ENCODE data around the gene GOSR1. TPM values are rescaled to one million over a fixed set of nuclear protein-coding genes. Genes with fewer than 3 reads are reported as not detected.
"Not testable (repeated sequence)": the region's sequence is repeated elsewhere in the genome, so short reads cannot be mapped to it uniquely, and the experiment has no call there.

GOSR1 gene
- total RNA-seq, 2 experiments from 2014 or later: 43.2 to 45.6 TPM

- intact Hi-C loops (cut with DNase I, micrococcal nuclease): no loop called here
Observed at GRCh38 chr17:30534938-30535921, 58.0 kb downstream of the GOSR1 start.

GRCh38 chr17:30536846-30537245, 59.6 kb downstream of the GOSR1 start:
- POLR2A ChIA-PET; H3K27me3 ChIP-seq (ENCODE audit: control insufficient read depth in 1 of 2, insufficient read depth in 2 of 2, low read length in 2 of 2); intact Hi-C loops (cut with DNase I, micrococcal nuclease); H3K27ac ChIP-seq (ENCODE audit: low read depth in 1 of 2, low read length in 2 of 2); H3K27me3 Mint-ChIP-seq; H3K4me3 ChIP-seq (ENCODE audit: low read length); H3K4me3 Mint-ChIP-seq; H3K9me3 ChIP-seq (ENCODE audit: control insufficient read depth in 1 of 2, insufficient read depth in 1 of 2, low read length in 2 of 2); H3K4me1 ChIP-seq (ENCODE audit: insufficient read depth, low read length); H3K4me1 Mint-ChIP-seq (ENCODE audit: low read depth); CTCF ChIA-PET; DNase-seq; H3K27ac Mint-ChIP-seq; H3K36me3 Mint-ChIP-seq (ENCODE audit: low read depth); H3K36me3 ChIP-seq (ENCODE audit: insufficient read depth, low read length); ATAC-seq (ENCODE audit: poor library complexity); H3K9me3 Mint-ChIP-seq: not testable (repeated sequence)

More at GRCh38 chr17:30534938-30535921, 58.0 kb downstream of the GOSR1 start:
- H3K27ac ChIP-seq (ENCODE audit: low read depth in 1 of 2, low read length in 2 of 2): no peak overlapping the region
- Mint-ChIP-seq H3K36me3 (ENCODE audit: low read depth) (no peaks in the 10 kb centered on the region), H3K4me1 (ENCODE audit: low read depth) (no peaks in the 10 kb centered on the region), H3K4me3 (no peak overlapping the region), H3K9me3 (no peaks in the 10 kb centered on the region), H3K27ac (no peak overlapping the region), H3K27me3 (no peaks in the 10 kb centered on the region)
- ChIA-PET CTCF (no interaction called here), POLR2A (no interaction called here)
- H3K36me3 ChIP-seq (ENCODE audit: insufficient read depth, low read length): no peaks in the 10 kb centered on the region
- no peak for TF ChIP-seq CTCF (IDR thresholded peaks at IDR 0.05)
- H3K4me3 ChIP-seq (ENCODE audit: low read length): no peak overlapping the region
- no peak for ATAC-seq (ENCODE audit: poor library complexity)
- H3K4me1 ChIP-seq (ENCODE audit: insufficient read depth, low read length): no peaks in the 10 kb centered on the region
- H3K27me3 ChIP-seq (ENCODE audit: control insufficient read depth in 1 of 2, insufficient read depth in 2 of 2, low read length in 2 of 2): no peaks in the 10 kb centered on the region
- H3K9me3 ChIP-seq (ENCODE audit: control insufficient read depth in 1 of 2, insufficient read depth in 1 of 2, low read length in 2 of 2): no peaks in the 10 kb centered on the region
- no peak for DNase-seq

- ATAC-seq (ENCODE audit: poor library complexity); DNase-seq; H3K36me3 Mint-ChIP-seq (ENCODE audit: low read depth); intact Hi-C loops (cut with DNase I, micrococcal nuclease); H3K4me3 ChIP-seq (ENCODE audit: low read length); H3K27ac ChIP-seq (ENCODE audit: low read depth in 1 of 2, low read length in 2 of 2); H3K27me3 ChIP-seq (ENCODE audit: control insufficient read depth in 1 of 2, insufficient read depth in 2 of 2, low read length in 2 of 2); CTCF ChIA-PET; H3K9me3 ChIP-seq (ENCODE audit: control insufficient read depth in 1 of 2, insufficient read depth in 1 of 2, low read length in 2 of 2); H3K4me1 Mint-ChIP-seq (ENCODE audit: low read depth); H3K27me3 Mint-ChIP-seq; H3K36me3 ChIP-seq (ENCODE audit: insufficient read depth, low read length); H3K4me1 ChIP-seq (ENCODE audit: insufficient read depth, low read length); H3K27ac Mint-ChIP-seq; POLR2A ChIA-PET; H3K9me3 Mint-ChIP-seq; H3K4me3 Mint-ChIP-seq: not testable (repeated sequence)
Observed at GRCh38 chr17:30537667-30538066, 60.5 kb downstream of the GOSR1 start.

- intact Hi-C loops (cut with DNase I, micrococcal nuclease): no loop called here
- no peak overlapping the region for H3K4me3 ChIP-seq (ENCODE audit: low read length)
- no peaks in the 10 kb centered on the region for H3K4me1 ChIP-seq (ENCODE audit: insufficient read depth, low read length)
- TF ChIP-seq CTCF (IDR thresholded peaks at IDR 0.05): no peak
- no peaks in the 10 kb centered on the region for H3K4me1 Mint-ChIP-seq (ENCODE audit: low read depth)
- H3K9me3 Mint-ChIP-seq: no peaks in the 10 kb centered on the region
- no peak for DNase-seq
- no peak overlapping the region for H3K27ac ChIP-seq (ENCODE audit: low read depth in 1 of 2, low read length in 2 of 2)
- no peaks in the 10 kb centered on the region for H3K9me3 ChIP-seq (ENCODE audit: control insufficient read depth in 1 of 2, insufficient read depth in 1 of 2, low read length in 2 of 2)
- CTCF ChIA-PET: no interaction called here
- no peaks in the 10 kb centered on the region for H3K27me3 Mint-ChIP-seq
- no peak overlapping the region for H3K4me3 Mint-ChIP-seq
- no peaks in the 10 kb centered on the region for H3K36me3 ChIP-seq (ENCODE audit: insufficient read depth, low read length)
- no peaks in the 10 kb centered on the region for H3K36me3 Mint-ChIP-seq (ENCODE audit: low read depth)
- ATAC-seq (ENCODE audit: poor library complexity): no peak
- POLR2A ChIA-PET: no interaction called here
- no peaks in the 10 kb centered on the region for H3K27me3 ChIP-seq (ENCODE audit: control insufficient read depth in 1 of 2, insufficient read depth in 2 of 2, low read length in 2 of 2)
- no peak overlapping the region for H3K27ac Mint-ChIP-seq
Observed at GRCh38 chr17:30541802-30542201, 64.6 kb downstream of the GOSR1 start.
